H1 (cell line): ENCODE data around the gene SLCO2A1. TPM values are rescaled to one million over a fixed set of nuclear protein-coding genes. Genes with fewer than 3 reads are reported as not detected.

Experiments
- BRCA1 ChIP-seq: IDR thresholded peaks from 2 replicates; pipeline ENCODE4 v1.6.1; 2012; ENCODE audit warnings: low read depth, low read length, improper control_type of control experiment
- CBX5 ChIP-seq: fragments of 300-800, 300-1000 bp; sonication (generic); IDR thresholded peaks from 2 replicates; pipeline ENCODE4 v1.7.1; 2016; ENCODE audit warnings: antibody characterized with exemption, low read length, low read depth
- CHD1 ChIP-seq: IDR thresholded peaks from 2 replicates; pipeline ENCODE4 v1.6.1; 2012; ENCODE audit warnings: low read depth, low read length, improper control_type of control experiment
- CHD7 ChIP-seq: fragments of 300-600 bp; sonication (generic); IDR thresholded peaks from 2 replicates; pipeline ENCODE4 v1.7.1; 2012; ENCODE audit warnings: low read length, moderate library complexity, mild to moderate bottlenecking, inconsistent platforms; ENCODE audit not compliant: insufficient replicate concordance
- CREB1 ChIP-seq: IDR thresholded peaks from 2 replicates; pipeline ENCODE4 v1.6.1; 2012; ENCODE audit warnings: inconsistent platforms
- EZH2 ChIP-seq: fragments of 200-600 bp; sonication (generic); IDR thresholded peaks from 2 replicates; pipeline ENCODE4 v1.7.1; 2012; ENCODE audit warnings: low read depth, mild to moderate bottlenecking, moderate library complexity, low read length, inconsistent platforms; ENCODE audit not compliant: severe bottlenecking
- NRF1 ChIP-seq: IDR thresholded peaks from 2 replicates; pipeline ENCODE4 v1.6.1; 2011; ENCODE audit warnings: mild to moderate bottlenecking, low read depth, low read length, improper control_type of control experiment
- SUZ12 ChIP-seq: fragments of 200-600 bp; sonication (generic); IDR thresholded peaks from 2 replicates; pipeline ENCODE4 v1.6.1; 2012; ENCODE audit warnings: mild to moderate bottlenecking, inconsistent platforms, low read length, moderate library complexity, mixed read lengths
- TCF12 ChIP-seq: IDR thresholded peaks from 2 replicates; pipeline ENCODE4 v1.6.1; 2011; ENCODE audit warnings: low read depth, mild to moderate bottlenecking, low read length
- TEAD4 ChIP-seq: IDR thresholded peaks from 2 replicates; pipeline ENCODE4 v1.6.1; 2012; ENCODE audit warnings: low read depth, low read length, inconsistent platforms, mixed read lengths
- YY1 ChIP-seq: IDR thresholded peaks from 2 replicates; pipeline ENCODE4 v1.6.1; 2011; ENCODE audit warnings: low read depth, mild to moderate bottlenecking, low read length
- polyA plus RNA-seq, 7 experiments: library from polyadenylated mRNA; depleted of rRNA in 3 of 7; stranded (reverse) in 5 of 7; unstranded in 2 of 7; fragments of >200 nt in 5 of 7; fragments of 200-250 nt in 2 of 7; gene quantifications; 1 replicate in 5 of 7; 2 replicates in 1 of 7; 4 replicates in 1 of 7; pipeline versions ENCODE4 v1.2.1 to v1.2.3, GENCODE V29; 2011 to 2013; ENCODE audit warnings: missing spikeins in 2 of 7, mixed read lengths in 2 of 7
- total RNA-seq: library from RNA; stranded (reverse); fragmentation: NEBNext Ultra II Directional; extraction: Animal tissue kit (Norgen Biotek cat#: 25700); gene quantifications from 2 replicates; pipeline ENCODE4 v1.2.1, GENCODE V29; 2021

The SLCO2A1 gene
- total and polyA plus RNA-seq, 2 of the 8 experiments (the other 6 are each of a cell fraction or from before 2014, with no cell fraction given), result 1.1 to 2.3 TPM

DNA sequence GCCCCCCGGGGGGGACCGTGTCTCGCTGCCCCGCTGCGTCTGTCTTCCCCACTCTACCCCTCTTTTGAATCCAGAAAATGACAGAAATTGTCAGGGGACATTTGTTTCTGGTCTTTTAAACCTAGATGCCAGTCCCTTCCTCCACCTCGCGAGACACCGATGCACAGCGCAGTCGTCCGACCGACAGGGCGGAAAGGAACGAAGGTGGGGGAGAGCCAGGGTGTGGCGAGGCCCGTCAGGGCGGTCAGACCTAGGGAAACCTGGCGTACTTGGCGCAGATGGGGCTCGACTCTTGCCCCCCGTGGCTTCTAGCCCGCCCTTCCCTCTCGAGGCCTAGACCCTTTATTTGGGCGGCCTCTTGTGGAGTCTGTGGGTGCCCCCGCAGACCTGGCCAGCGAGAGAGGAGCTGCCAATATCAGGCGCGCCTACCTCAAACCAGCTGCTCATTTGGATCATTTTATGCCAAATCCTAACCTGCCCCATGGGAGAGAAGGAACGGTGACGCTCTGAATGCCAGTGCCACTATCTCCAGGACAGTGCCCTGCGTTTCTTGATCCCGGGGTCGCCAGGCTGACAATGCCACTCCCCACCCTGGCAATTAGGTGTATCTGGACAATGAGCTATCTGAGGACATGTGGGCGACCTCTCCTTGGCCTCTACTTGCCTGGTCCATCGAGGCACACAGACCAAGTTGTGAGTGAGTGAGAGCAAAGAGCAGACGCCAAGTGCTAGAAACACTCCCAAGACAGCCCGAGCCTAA lies 133.5 kb downstream of the SLCO2A1 start (continued):
- TF ChIP-seq CHD7 (no peak), CHD1 (no peak), NRF1 (no peak), BRCA1 (no peak), CREB1 (no peak), EZH2 (no peak), CBX5 (no peak), TEAD4 (no peak), TCF12 (no peak), SUZ12 (peak; percentile 60; the same call in 1 of the 2 replicates), YY1 (no peak)
